Measurements from ENCODE around the gene GABARAPL1. TPM values are rescaled to one million over a fixed set of nuclear protein-coding genes. Genes with fewer than 3 reads are reported as not detected.
A peak's percentile ranks its signal among the peaks of the same experiment; 100 is the strongest.
"Not testable (repeated sequence)": the region's sequence is repeated elsewhere in the genome, so short reads cannot be mapped to it uniquely, and the experiment has no call there.

The GABARAPL1 gene
- total RNA-seq, result 10 to 100 TPM; 25.2 to 53.6 TPM
- long read RNA-seq, transcript GABARAPL1-201 (4 exons, 1,957 nt), result major isoform, 6 of 6 reads
- long read RNA-seq, partial matches to known transcripts, result 0 of 6 reads
- long read RNA-seq, other reads (novel, unspliced or antisense), result 0 of 6 reads

DNA sequence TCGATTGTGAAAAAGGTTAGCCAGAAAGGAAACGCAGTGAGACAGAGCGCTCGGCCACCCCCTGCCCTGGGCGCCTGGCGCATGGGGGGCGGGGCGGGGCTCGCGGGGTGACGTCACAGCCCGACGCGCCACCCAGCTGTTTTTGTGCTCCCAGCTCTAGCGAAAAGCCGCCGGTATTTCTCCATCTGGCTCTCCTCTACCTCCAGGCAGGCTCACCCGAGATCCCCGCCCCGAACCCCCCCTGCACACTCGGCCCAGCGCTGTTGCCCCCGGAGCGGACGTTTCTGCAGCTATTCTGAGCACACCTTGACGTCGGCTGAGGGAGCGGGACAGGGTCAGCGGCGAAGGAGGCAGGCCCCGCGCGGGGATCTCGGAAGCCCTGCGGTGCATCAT lies at the start of gene GABARAPL1:
TSS of gene GABARAPL1 (plus strand) at position 139 of the 393 bp plus-strand sequence. CDS start at position 392, 253 bp downstream.
- DNase-seq, result peak; percentile 81 to 86
- intact Hi-C loops (cut with DNase I, micrococcal nuclease), result no loop called here
- peak; percentile 76 for ATAC-seq

DNA sequence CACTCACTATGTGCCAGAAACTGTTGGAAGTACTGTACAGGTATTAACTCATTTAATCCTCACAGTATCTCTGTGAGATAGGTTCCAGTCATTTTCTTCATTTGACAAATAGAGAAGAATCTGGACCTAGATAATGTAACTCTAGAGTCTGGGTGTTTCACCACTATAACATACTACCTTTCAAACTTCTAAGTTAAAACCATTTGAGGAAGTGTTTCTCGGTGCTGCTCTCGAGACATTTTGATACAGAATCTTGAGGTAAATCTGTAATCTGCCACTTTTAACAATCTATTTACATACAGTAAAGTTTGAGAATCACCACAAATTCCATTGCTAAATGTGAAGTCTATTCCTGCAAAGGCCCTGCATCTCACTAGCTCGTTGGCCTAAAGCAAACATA lies 49.6 kb upstream of the GABARAPL1 start:
- intact Hi-C loops (cut with DNase I, micrococcal nuclease), result no loop called here
- DNase-seq (no peak), ATAC-seq (no peak)

DNA sequence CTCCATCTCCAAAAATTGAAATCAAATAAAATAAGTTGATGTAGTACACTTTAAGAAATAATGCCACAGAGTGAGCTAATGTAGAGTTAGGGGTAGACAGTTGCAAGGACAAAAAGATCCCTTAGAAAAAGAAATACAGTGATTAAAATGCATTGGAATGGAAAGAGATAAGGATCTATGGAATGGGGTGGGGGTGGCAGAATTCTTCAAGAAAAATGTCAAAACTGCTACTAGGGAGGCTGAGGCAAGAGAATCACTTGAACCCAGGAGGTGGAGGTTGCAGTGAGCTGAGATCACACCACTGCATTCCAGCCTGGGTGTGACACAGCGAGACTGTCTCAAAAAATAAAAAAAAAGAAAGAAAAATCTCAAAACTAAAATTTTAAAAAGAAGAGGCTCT lies 47.3 kb upstream of the GABARAPL1 start:
- intact Hi-C loops (cut with DNase I, micrococcal nuclease), result no loop called here
- no peak for DNase-seq
- no peak for ATAC-seq

DNA sequence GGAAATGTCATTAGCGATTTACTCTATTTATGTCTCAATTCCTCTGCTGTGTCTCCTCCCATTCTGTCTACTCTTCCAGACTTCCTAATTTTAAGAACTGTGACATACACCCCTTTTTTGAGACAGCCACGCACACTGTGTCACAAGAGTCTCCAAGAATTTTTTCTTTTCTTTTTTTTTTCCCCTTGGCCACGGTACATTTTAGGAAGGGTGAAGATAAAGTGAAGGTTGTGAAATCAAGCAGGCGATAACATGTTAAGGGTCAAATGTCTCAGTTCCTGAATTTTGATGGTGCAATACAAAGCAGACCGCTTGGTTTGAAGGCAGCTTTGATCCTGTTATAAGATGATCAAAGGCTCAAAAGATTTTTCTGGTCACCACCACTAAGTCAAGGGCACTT lies 45.1 kb upstream of the GABARAPL1 start:
- ATAC-seq (no peak), DNase-seq (no peak)
- intact Hi-C loops (cut with DNase I, micrococcal nuclease), result no loop called here

DNA sequence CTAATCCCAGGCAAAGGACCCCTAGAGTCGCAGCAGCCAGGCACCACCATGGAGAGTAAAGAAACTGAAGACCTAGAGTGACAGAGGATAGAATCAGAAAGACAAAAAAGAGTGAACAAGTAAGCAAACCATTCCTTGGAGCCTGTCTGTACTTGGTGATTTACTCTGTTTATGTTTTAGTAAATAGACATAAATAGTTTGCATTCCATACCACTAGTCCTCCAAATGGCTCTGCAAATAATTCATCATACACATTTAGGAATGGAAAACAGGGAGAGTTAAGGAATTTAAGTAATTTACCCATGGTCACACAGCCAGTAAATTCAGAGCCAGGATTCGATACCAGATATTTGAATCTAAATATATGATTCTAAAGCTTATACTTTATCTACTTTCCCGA lies 43.6 kb upstream of the GABARAPL1 start:
- ATAC-seq (no peak), DNase-seq (no peak)
- intact Hi-C loops (cut with DNase I, micrococcal nuclease), result no loop called here

DNA sequence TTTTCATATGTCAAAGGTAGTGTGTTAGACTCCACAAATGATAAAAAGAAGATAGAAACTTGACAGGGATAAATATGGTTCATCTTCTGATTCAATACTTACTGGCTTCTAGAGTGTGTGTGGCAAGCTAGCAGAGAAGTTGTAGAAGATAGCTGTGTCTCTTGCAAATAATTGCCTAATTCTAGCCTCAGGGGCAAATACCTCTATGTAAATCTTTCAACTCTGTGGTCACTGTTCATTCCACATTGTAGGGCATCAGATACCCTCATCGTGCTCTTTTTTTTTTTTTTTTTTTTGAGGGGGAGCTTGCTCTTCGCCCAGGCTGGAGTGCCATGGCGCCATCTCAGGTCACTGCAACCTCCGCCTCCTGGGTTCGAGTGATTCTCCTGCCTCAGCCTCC lies 42.5 kb upstream of the GABARAPL1 start:
- DNase-seq (no peak), ATAC-seq (no peak)
- intact Hi-C loops (cut with DNase I, micrococcal nuclease), result no loop called here

DNA sequence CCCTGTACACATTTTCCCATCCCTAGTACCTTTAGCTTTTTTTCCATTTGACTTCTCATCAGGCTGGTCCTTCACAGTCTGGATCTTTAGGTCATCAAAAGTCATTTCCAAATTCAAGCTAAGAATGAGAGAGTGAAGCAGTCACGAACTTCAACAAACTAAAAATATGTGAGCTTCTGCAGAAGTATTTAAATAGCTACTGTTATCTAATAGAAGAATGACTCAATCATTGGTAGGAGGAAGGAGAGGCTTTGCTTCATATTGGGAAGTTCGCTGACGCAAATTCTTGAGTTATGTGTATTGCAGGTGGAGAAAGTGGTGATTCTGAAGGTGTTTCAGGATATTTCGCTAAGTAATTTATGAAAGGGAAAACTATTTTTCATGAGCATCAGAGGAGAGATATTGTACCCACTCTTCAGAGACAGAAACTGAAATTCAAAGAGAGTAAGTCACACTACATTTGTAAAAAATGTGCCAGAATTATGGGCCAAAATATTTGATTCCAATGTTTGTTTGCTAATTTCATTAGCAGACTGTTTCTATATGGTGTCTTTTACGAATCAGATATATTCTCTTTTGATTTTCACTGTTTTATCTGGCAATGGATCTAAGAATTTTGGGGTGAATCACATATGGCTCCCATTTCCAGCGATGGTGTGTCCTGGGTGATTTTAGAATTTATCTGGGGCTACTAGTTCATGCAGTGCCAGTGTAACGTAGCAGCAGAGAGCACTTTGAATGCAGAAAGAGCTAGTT lies 40.5 kb upstream of the GABARAPL1 start, which contains the start of gene OLR1:
TSS of gene OLR1 (minus strand) at position 160 of the 756 bp plus-strand sequence. CDS start at position 105, 55 bp downstream.
- DNase-seq (no peak), ATAC-seq (no peak)
- intact Hi-C loops (cut with DNase I, micrococcal nuclease), result no loop called here

DNA sequence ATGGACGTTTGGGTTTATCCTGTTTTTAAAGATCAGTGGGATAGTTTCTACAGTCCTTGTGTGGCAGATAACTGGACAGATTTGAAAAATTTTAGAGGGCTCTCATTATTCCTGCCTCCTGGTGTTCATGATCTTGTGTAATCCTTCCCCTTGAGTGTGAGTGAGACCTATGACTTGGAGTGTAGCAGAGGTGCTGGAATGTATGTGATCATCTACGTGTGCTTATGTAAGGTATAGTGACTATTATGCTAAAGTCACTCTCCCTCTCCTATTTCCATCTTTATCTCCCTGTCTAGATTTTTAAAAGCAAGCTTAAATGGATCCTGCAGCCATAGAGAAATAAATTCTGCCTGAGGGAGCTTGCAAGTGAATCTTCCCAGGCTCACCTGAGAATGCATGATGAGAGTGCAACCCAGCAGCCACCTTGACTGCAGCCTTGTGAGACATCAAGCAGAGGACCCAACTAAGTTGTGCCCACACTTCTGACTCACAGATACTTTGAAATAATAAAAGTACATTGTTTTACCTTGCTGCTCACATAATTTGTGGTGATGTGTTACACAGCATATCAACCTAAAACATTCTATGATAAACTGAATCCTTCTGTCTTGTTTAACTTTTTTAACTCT lies 37.6 kb upstream of the GABARAPL1 start:
- DNase-seq (no peak), ATAC-seq (no peak)
- intact Hi-C loops (cut with DNase I, micrococcal nuclease), result no loop called here

DNA sequence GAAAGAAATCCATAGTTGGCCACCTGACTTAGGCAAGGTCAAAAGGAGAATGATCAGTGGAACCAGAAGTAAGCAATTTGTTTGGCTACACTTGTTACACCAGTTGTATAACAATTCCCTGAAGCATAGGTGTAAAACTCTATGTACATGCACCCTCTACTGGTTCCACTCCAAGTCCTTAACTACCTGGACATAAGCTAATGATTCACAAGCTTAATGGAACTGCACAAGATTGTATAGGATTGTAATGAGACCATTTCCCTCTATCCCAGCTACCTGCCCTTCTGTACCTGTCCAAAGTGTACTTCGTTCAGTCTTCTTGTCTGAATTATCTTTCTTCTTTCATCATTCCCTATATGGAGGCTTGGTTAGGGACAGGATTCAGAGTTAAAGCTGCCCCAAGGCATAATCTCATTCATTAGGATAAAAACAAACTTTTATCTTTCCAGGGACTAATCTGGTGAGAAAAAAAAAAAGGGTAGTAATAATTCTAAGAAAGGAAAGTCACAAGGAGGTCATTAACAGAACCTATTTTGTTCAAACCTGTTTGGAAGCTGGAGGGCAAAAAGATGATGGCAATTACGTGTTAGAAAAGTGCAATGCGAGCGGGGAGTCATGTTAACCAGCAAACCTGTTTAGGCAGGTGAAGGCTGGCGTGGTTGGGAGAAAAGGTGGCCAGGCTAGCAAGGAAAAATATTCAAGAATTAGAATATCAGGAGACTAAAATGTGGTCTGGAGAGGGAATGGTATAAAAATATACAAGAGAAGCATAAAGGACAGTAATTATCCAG lies 36.6 kb upstream of the GABARAPL1 start:
- ATAC-seq, result peak; percentile 100
- no peak for DNase-seq

DNA sequence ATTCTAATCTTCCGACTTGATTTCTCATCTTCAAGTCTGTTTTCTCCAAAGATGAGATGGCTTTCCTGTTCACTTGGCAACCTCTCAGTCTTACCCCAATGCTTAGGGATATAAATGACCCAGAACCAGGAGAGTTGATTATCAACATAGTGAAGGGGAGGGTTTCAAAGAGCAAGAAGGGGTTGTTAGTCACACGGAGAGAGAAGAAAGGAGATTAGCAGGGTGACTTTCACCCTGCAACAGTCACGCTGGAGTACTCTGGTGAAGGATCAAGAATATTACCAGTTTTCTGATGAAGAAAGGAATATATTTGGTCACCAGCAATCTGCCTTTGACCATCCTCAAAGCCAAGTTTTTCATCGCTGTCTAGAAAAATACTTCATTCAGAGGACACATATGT lies 33.9 kb upstream of the GABARAPL1 start, which contains the start of gene TMEM52B:
TSS of gene TMEM52B (plus strand) at position 212 of the 400 bp plus-strand sequence. CDS start 543 bp downstream, outside the sequence.
- intact Hi-C loops (cut with DNase I, micrococcal nuclease), result no loop called here

More for the DNA sequence above, 36.6 kb upstream of the GABARAPL1 start:
- intact Hi-C loops (cut with DNase I, micrococcal nuclease), result no loop called here

DNA sequence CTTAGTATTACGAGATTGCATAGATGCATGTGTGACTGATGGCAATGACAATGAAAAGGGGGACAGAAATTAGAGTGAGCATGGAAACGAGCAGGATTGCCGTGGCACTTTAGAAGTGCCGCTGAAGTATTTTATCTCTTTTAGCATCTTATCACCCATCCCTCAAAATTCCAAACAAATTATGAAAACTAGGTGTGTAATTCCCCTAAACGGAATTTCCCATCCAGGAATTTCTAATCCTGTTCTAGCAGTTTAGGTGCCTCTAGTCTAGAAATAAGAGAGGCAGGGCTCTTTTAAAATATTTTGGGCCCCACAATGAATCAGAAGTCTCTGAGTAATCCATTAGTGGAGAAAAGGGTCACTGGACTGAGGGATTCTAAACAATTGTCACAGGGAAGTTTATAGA lies 32.9 kb upstream of the GABARAPL1 start:
- ATAC-seq (no peak), DNase-seq (no peak)
- intact Hi-C loops (cut with DNase I, micrococcal nuclease), result no loop called here

More for the DNA sequence above, 33.9 kb upstream of the GABARAPL1 start, which contains the start of gene TMEM52B:
- no peak for DNase-seq
- ATAC-seq, result no peak

DNA sequence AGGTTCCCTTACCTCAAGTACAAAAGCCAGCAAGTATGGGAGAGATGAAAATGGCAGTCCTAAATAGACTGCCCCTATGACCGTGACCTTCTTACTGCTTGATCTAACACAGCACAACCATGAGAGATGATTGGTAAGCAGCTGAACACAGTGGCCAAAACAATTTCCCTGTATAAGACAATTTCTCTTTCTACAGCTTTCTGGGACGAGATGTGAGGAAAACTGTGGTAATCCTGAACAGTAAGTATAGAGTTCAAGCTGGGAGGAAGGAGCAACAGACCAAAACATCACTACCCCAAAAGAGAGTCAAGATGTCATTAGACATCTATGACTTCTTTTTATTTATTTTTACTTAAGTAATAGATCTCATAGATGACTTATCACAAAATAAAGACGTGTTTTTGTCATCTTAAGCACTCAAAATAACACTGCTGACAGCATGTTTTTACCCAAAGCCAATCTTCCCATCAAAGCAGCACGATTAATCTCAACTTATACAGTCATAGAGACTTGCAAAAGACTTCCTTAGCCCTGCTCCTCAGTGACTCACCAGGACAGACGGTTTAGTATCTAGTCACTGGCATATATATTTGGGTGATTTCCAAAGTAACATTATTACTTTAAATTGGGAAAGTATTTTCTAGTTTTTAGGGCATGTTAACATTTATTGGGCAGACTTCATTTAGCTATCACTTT lies 30.2 kb upstream of the GABARAPL1 start:
- intact Hi-C loops (cut with DNase I, micrococcal nuclease), result no loop called here
- ATAC-seq (no peak), DNase-seq (no peak)

DNA sequence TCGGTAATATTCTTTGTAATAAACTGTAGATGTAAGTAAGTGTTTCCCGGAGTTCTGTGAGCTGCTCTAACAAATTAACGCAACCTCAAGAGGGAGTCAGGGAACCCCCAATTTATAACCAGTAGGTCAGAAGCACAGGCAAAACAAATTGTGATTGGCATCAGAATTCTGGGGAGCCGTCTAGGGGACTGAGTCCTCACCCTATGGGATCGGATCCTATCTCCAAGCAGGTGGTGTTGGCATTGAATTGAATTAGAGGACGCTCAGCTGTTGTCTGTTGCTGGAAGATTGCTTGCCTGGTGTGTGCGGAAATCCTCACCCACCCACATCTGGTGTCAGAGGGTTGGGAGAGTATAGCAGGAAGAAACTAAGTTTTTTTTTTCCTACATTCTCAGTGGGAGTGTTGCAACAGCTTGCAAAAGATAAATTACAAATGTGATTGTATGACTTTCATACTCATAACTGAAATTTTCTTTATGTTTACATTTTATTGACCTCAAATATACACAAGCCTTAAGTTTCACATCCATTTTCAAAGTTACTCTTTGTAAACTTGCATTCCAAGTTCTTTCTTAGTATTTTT lies 28.3 kb upstream of the GABARAPL1 start:
- peak in 1 of 2 donors; percentile 25 for DNase-seq
- intact Hi-C loops (cut with DNase I, micrococcal nuclease), result no loop called here
- peak; percentile 34 for ATAC-seq

DNA sequence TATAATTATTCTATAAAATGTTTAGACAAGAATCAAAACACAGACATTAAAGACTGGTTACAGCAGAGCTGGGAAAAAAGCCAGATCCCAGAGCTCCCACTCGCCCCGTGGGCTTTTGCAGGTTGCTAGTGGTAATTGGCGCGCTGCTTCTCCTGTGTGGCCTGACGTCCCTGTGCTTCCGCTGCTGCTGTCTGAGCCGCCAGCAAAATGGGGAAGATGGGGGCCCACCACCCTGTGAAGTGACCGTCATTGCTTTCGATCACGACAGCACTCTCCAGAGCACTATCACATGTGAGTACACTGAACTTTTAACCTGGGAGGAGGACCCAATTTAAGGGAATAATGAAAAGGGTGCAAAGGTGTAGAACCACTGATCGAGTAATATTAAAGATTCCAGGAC lies 26.4 kb upstream of the GABARAPL1 start:
- DNase-seq (peak; percentile 19 to 39), ATAC-seq (no peak)
- intact Hi-C loops (cut with DNase I, micrococcal nuclease), result no loop called here

DNA sequence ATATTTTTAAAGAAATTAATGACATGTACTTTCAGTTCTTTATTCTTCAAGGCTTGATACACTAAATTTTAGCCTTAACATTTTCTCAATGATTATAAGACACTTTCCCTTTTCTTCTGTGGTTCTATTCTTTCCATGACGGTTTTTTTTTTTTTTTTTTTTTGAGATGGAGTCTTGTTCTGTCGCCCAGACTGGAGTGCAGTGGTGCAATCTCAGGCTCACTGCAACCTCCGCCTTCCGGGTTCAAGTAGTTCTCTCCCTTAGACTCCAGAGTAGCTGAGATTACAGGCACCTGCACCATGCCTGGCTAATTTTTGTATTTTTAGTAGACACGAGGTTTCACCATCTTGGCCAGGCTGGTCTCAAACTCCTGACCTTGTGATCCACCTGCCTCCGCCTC lies 25.7 kb upstream of the GABARAPL1 start:
- ATAC-seq; DNase-seq; intact Hi-C loops (cut with DNase I, micrococcal nuclease): not testable (repeated sequence)

DNA sequence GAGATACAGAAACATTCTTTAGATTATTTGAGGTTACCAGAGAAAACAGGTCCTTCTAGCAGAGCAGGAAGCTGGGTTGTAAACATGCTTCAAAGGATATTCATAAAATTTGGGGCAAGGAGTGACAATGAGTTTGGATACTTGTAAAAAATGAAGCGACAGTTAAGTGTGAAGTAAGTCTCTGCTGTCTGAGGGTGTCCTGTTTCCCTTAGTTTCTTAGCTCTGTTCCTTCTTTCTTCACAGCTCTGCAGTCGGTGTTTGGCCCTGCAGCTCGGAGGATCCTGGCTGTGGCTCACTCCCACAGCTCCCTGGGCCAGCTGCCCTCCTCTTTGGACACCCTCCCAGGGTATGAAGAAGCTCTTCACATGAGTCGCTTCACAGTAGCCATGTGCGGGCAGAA lies 23.0 kb upstream of the GABARAPL1 start:
- intact Hi-C loops (cut with DNase I, micrococcal nuclease), result loop anchor here in 1 of 2 donors (5.0 kb wide), 1 partner anchor 37 kb away; no protein-coding TSS in a partner anchor
- no peak for DNase-seq
- no peak for ATAC-seq

DNA sequence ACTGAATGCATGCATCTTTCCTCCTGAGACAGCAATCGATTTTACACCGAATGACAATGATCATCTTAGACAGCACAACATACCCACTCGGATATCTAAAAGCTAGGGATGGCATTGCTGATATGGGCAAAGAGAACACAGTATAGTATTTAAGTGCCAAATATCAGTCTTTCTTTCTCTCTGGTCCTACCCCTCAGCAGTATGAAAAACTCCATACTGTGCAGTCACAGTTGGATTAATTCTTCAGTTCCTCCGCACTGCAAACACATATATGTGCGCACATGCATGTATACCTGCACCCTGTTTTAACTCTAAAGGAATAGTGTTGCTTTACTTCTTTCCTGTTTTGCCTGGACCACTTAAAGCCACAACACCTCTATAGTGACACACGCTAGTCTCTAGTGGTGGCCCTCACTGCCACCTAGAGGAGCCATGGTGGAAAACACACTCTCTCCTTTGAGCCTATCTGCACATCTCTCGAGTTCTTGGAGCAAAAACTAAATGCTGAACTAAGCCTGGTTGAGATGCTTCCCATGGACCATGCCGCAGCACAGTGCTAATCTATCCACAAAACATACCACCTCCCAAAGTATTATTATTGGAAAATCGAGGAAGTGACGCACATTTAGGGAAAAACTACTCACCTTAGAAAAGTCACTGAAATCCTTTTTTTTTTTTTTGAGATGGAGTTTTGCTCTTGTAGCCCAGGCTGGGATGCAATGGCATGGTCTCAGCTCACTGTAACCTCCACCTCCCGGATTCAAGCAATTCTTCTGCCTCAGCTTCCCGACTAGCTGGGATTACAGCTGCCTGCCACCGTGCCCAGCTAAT lies 21.9 kb upstream of the GABARAPL1 start:
- DNase-seq, result peak; percentile 33 to 62
- intact Hi-C loops (cut with DNase I, micrococcal nuclease), result loop anchor here in 1 of 2 donors (5.0 kb wide), 1 partner anchor 38 kb away; no protein-coding TSS in a partner anchor
- peak; percentile 98 for ATAC-seq
